Stimulated activated CD4-positive, alpha-beta T cell treated with anti-CD3 and anti-CD28 coated beads, Interleukin-1b, Interleukin-23, amount 100 ng/mL, for 4 hours (primary cell): ENCODE data around the gene TNFRSF8.
"Not testable (repeated sequence)": the region's sequence is repeated elsewhere in the genome, so short reads cannot be mapped to it uniquely, and the experiment has no call there.

Experiments used
- DNase-seq, 2 donors: peaks; one replicate each; pipeline ENCODE4 v3.0.0-alpha.2; 2020; ENCODE audit warnings: low read depth in 2 of 2

TNFRSF8 gene

GRCh38 chr1:12038356-12039163 lies 24.5 kb upstream of the TNFRSF8 start:
- DNase-seq, result no peak

GRCh38 chr1:12039164-12039525 lies 24.0 kb upstream of the TNFRSF8 start:
- no peak for DNase-seq

- DNase-seq, result not testable (repeated sequence)
These were observed 23.2 kb upstream of the TNFRSF8 start for GRCh38 chr1:12039824-12040456.

GRCh38 chr1:12040457-12041051 lies 22.5 kb upstream of the TNFRSF8 start:
- no peak for DNase-seq

- DNase-seq, result not testable (repeated sequence)
These were observed 18.8 kb upstream of the TNFRSF8 start for GRCh38 chr1:12044187-12044877.

- DNase-seq, result no peak
These were observed 16.4 kb upstream of the TNFRSF8 start for GRCh38 chr1:12046749-12047119.

- DNase-seq, result peak; percentile 21 to 47
These were observed 15.8 kb upstream of the TNFRSF8 start for GRCh38 chr1:12047120-12047876.

GRCh38 chr1:12048372-12048771 lies 14.7 kb upstream of the TNFRSF8 start:
- DNase-seq, result no peak

GRCh38 chr1:12049616-12050015 lies 13.5 kb upstream of the TNFRSF8 start:
- DNase-seq, result no peak

GRCh38 chr1:12051361-12051760 lies 11.7 kb upstream of the TNFRSF8 start:
- no peak for DNase-seq

- DNase-seq, result no peak
These were observed 11.0 kb upstream of the TNFRSF8 start for GRCh38 chr1:12052008-12052573.

GRCh38 chr1:12052997-12053686 lies 10.0 kb upstream of the TNFRSF8 start:
- no peak for DNase-seq

GRCh38 chr1:12053752-12054548 lies 9.2 kb upstream of the TNFRSF8 start:
- no peak for DNase-seq

- DNase-seq, result no peak
These were observed 7.8 kb upstream of the TNFRSF8 start for GRCh38 chr1:12055259-12055658.

- no peak for DNase-seq
These were observed 6.7 kb upstream of the TNFRSF8 start for GRCh38 chr1:12056331-12056841.

GRCh38 chr1:12057382-12057781 lies 5.7 kb upstream of the TNFRSF8 start:
- no peak for DNase-seq

GRCh38 chr1:12057940-12058687 lies 5.0 kb upstream of the TNFRSF8 start:
- no peak for DNase-seq

GRCh38 chr1:12059226-12059625 lies 3.9 kb upstream of the TNFRSF8 start:
- no peak for DNase-seq
